GM18909 (cell line): Measurements from ENCODE around the gene ZMIZ1.
A peak's percentile ranks its signal among the peaks of the same experiment; 100 is the strongest.

Source experiments
- ATAC-seq: cut with Tn5 transposase; IDR thresholded peaks from one replicate; pipeline ENCODE4 v1.9.1; 2021; ENCODE audit warnings: mild to moderate bottlenecking; ENCODE audit not compliant: unreplicated experiment, poor library complexity

ZMIZ1 gene

GRCh38 chr10:79236433-79236765, 167.6 kb downstream of the ZMIZ1 start:
- no peak for ATAC-seq

- ATAC-seq, result no peak
Measured at GRCh38 chr10:79237454-79238157, 168.8 kb downstream of the ZMIZ1 start.

- ATAC-seq, result no peak
Measured at GRCh38 chr10:79238158-79238520, 169.4 kb downstream of the ZMIZ1 start.

- no peak for ATAC-seq
Measured at GRCh38 chr10:79238606-79239005, 169.8 kb downstream of the ZMIZ1 start.

- no peak for ATAC-seq
Measured at GRCh38 chr10:79239275-79239779, 170.6 kb downstream of the ZMIZ1 start.

- no peak for ATAC-seq
Measured at GRCh38 chr10:79239924-79240581, 171.3 kb downstream of the ZMIZ1 start.

- ATAC-seq, result no peak
Measured at GRCh38 chr10:79241629-79241989, 172.8 kb downstream of the ZMIZ1 start.

GRCh38 chr10:79241990-79242619, 173.3 kb downstream of the ZMIZ1 start:
- ATAC-seq, result peak; percentile 31

GRCh38 chr10:79242620-79243152, 173.9 kb downstream of the ZMIZ1 start:
- peak; percentile 30 for ATAC-seq

- ATAC-seq, result peak; percentile 53
Measured at GRCh38 chr10:79243181-79244067, 174.7 kb downstream of the ZMIZ1 start.

GRCh38 chr10:79244068-79244442, 175.3 kb downstream of the ZMIZ1 start:
- ATAC-seq, result no peak

GRCh38 chr10:79244841-79245504, 176.2 kb downstream of the ZMIZ1 start:
- peak; percentile 34 for ATAC-seq

- no peak for ATAC-seq
Measured at GRCh38 chr10:79245539-79246208, 176.9 kb downstream of the ZMIZ1 start.

- no peak for ATAC-seq
Measured at GRCh38 chr10:79246209-79246581, 177.4 kb downstream of the ZMIZ1 start.

- no peak for ATAC-seq
Measured at GRCh38 chr10:79246606-79247275, 178.0 kb downstream of the ZMIZ1 start.

GRCh38 chr10:79247373-79248137, 178.8 kb downstream of the ZMIZ1 start:
- ATAC-seq, result no peak

- no peak for ATAC-seq
Measured at GRCh38 chr10:79248341-79249185, 179.8 kb downstream of the ZMIZ1 start.
